ENCODE results near the gene LRRC8A.

DNA sequence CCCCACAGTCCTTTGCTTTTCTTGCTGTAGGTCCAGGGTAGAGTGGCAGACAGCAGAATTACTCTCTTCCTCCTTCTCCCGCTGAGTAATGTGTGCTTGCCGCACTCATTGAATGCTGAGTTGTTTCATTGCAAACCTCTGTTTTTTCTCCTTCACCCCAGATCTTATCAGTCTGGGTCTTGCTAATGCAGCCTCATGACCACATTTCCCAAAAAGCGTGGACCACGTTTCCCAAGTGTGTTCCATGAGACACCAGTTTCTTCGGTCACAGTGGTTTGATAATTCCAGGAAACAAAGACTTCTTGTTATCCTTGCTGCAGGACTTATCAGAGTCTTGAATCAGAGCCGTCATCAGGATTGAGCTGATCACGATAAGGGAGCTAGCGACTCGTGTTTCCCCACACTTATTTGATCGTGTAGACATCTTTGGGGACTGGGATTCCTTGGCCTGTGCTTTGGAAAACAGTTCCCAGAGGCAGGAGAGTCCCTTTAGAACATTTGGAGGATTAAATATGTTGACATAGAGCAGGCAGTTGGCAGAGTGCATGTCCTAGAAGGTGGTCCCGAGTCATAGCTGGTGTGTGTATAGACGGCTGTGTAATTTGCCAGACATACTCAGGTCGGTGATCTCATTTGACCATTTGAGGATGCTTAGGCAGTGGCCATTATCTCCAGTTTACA lies 4.4 kb downstream of the LRRC8A start:
- TF ChIP-seq, protein P1, sequence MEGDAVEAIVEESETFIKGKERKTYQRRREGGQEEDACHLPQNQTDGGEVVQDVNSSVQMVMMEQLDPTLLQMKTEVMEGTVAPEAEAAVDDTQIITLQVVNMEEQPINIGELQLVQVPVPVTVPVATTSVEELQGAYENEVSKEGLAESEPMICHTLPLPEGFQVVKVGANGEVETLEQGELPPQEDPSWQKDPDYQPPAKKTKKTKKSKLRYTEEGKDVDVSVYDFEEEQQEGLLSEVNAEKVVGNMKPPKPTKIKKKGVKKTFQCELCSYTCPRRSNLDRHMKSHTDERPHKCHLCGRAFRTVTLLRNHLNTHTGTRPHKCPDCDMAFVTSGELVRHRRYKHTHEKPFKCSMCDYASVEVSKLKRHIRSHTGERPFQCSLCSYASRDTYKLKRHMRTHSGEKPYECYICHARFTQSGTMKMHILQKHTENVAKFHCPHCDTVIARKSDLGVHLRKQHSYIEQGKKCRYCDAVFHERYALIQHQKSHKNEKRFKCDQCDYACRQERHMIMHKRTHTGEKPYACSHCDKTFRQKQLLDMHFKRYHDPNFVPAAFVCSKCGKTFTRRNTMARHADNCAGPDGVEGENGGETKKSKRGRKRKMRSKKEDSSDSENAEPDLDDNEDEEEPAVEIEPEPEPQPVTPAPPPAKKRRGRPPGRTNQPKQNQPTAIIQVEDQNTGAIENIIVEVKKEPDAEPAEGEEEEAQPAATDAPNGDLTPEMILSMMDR (optimal IDR thresholded peaks at IDR 0.05 in 1 of 3, IDR thresholded peaks at IDR 0.05 in 1 of 3, conservative IDR thresholded peaks at IDR 0.05 in 1 of 3; ENCODE audit: extremely low read depth in 1 of 3, insufficient read depth in 2 of 3, low read length in 3 of 3) = no peak
- no peak for TF ChIP-seq EZH2 (IDR thresholded peaks at IDR 0.05; ENCODE audit: low read length)
